HepG2 (cell line): ENCODE results near the gene MRPL54. TPM values are rescaled to one million over a fixed set of nuclear protein-coding genes. Genes with fewer than 3 reads are reported as not detected.

Experiments used
- ATAC-seq: fragments of 200-7000 bp; cut with Tn5 transposase; 3 replicates; pipeline ENCODE4 v1.9.1; 2020; ENCODE audit warnings: mild to moderate bottlenecking, moderate library complexity
- BruUV-seq: library from RNA; stranded (reverse); fragments of 400-500 nt; replicated peaks from 2 replicates; lab custom pipeline; 2021; lab: Mats Ljungman, UMichigan
- CTCF ChIA-PET: fragments of 300-600 bp; formaldehyde crosslinking; extraction: SDS; loops from one replicate; lab custom pipeline; 2021; ENCODE audit warnings: low total read pairs, inconsistent platforms, low intra/inter-chr PET ratio; lab: Yijun Ruan, JAX
- POLR2A ChIA-PET: fragments of 350-600 bp; sonication (Branson Sonifier 250); formaldehyde crosslinking; loops from one replicate; lab custom pipeline; 2020; ENCODE audit warnings: antibody characterized with exemption, inconsistent platforms; lab: Yijun Ruan, JAX
- DNase-seq: peaks from one replicate; pipeline ENCODE4 v3.0.0-alpha.2; 2015; ENCODE audit warnings: low spot score
- FAIRE-seq: peaks from 3 replicates; lab custom pipeline; 2011; peaks lifted over from hg19 to GRCh38; lab: Jason Lieb, UNC
- H2AFZ ChIP-seq: one replicate; pipeline ENCODE4 v1.6.1; 2011; ENCODE audit warnings: low read length, inconsistent platforms
- H3K27ac ChIP-seq: fragments of 300-600 bp; 3 replicates; pipeline ENCODE4 v1.8.0; 2011; ENCODE audit warnings: mixed run types, mild to moderate bottlenecking, mixed read lengths, low read length, inconsistent platforms; ENCODE audit not compliant: insufficient read depth; ENCODE audit errors: extremely low read length
- H3K27me3 ChIP-seq, 2 experiments: fragments of 200-600 bp in 1 of 2; 2 replicates in 1 of 2; 3 replicates in 1 of 2; pipeline versions ENCODE4 v1.6.0 to v1.8.0; 2011; ENCODE audit warnings: low read length in 2 of 2, mild to moderate bottlenecking in 2 of 2, moderate library complexity in 2 of 2, inconsistent platforms in 1 of 2; ENCODE audit not compliant: insufficient read depth in 2 of 2, control insufficient read depth in 1 of 2
- H3K36me3 ChIP-seq, 2 experiments: fragments of 200-600 bp in 1 of 2; replicated peaks in 1 of 2; 2 replicates in 1 of 2; 3 replicates in 1 of 2; pipeline versions ENCODE4 v1.5.1 to v1.8.0; 2011; ENCODE audit warnings: low read length in 2 of 2, inconsistent platforms in 1 of 2; ENCODE audit not compliant: insufficient read depth in 2 of 2, control insufficient read depth in 1 of 2
- H3K4me1 ChIP-seq: 2 replicates; pipeline ENCODE4 v1.5.1; 2012; ENCODE audit warnings: low read length, inconsistent platforms; ENCODE audit not compliant: insufficient read depth
- H3K4me2 ChIP-seq: 2 replicates; pipeline ENCODE4 v1.6.0; 2011; ENCODE audit warnings: low read depth, low read length, inconsistent platforms
- H3K4me3 ChIP-seq, 3 experiments: fragments of 200-600 bp in 1 of 3; sonication (generic), shearing (Covaris generic) in 1 of 3; replicated peaks in 1 of 3; 2 replicates each; pipeline ENCODE4 v1.5.1; 2011 to 2016; ENCODE audit warnings: low read length in 3 of 3, inconsistent platforms in 2 of 3, low read depth in 2 of 3, mild to moderate bottlenecking in 2 of 3, control low read depth in 1 of 3, mixed read lengths in 1 of 3; ENCODE audit not compliant: insufficient read depth in 1 of 3
- H3K79me2 ChIP-seq: one replicate; pipeline ENCODE4 v1.6.1; 2011; ENCODE audit warnings: low read length, inconsistent platforms; ENCODE audit not compliant: insufficient read depth
- H3K9ac ChIP-seq: 2 replicates; pipeline ENCODE4 v1.6.0; 2011; ENCODE audit warnings: mild to moderate bottlenecking, low read depth, low read length, inconsistent platforms; ENCODE audit not compliant: insufficient read depth
- H3K9me3 ChIP-seq: 2 replicates; pipeline ENCODE4 v1.5.1; 2012; ENCODE audit warnings: mild to moderate bottlenecking, low read length
- H4K20me1 ChIP-seq: 2 replicates; pipeline ENCODE4 v1.6.0; 2011; ENCODE audit warnings: inconsistent platforms, mild to moderate bottlenecking, low read length, moderate library complexity; ENCODE audit not compliant: insufficient read depth
- ATM ChIP-seq: fragments of 450-650 bp; IDR thresholded peaks from 2 replicates; pipeline ENCODE4 v1.7.1; 2017; ENCODE audit warnings: mild to moderate bottlenecking, borderline replicate concordance
- FOXO1 ChIP-seq: sonication (generic); formaldehyde crosslinking; IDR thresholded peaks from 2 replicates; pipeline ENCODE4 v1.4.0; 2020; ENCODE audit warnings: missing genetic modification reagents
- KDM4B ChIP-seq: sonication (generic); formaldehyde crosslinking; IDR thresholded peaks from 2 replicates; pipeline ENCODE4 v1.4.0; 2020; ENCODE audit warnings: missing genetic modification reagents
- KLF11 ChIP-seq: IDR thresholded peaks from 2 replicates; pipeline ENCODE4 v1.6.1; 2016; ENCODE audit warnings: missing compliant biosample characterization
- RELA ChIP-seq: sonication (generic); formaldehyde crosslinking; IDR thresholded peaks from 2 replicates; pipeline ENCODE4 v1.4.0; 2020; ENCODE audit warnings: missing genetic modification reagents
- SIX4 ChIP-seq: sonication (generic); formaldehyde crosslinking; IDR thresholded peaks from 2 replicates; pipeline ENCODE4 v1.4.0; 2020; ENCODE audit warnings: missing genetic modification reagents
- ZBTB21 ChIP-seq: sonication (generic); formaldehyde crosslinking; IDR thresholded peaks from 2 replicates; pipeline ENCODE4 v1.4.0; 2020; ENCODE audit warnings: missing genetic modification reagents
- ZKSCAN8 ChIP-seq: IDR thresholded peaks from 2 replicates; pipeline ENCODE4 v1.6.1; 2016; ENCODE audit warnings: borderline replicate concordance, missing genetic modification reagents, missing compliant biosample characterization
- ZMYM3 ChIP-seq: sonication (generic); formaldehyde crosslinking; IDR thresholded peaks from 2 replicates; pipeline ENCODE4 v1.5.1; 2020; ENCODE audit warnings: mild to moderate bottlenecking, missing genetic modification reagents
- ZNF432 ChIP-seq: sonication (generic); formaldehyde crosslinking; IDR thresholded peaks from 2 replicates; pipeline ENCODE4 v1.5.0; 2020; ENCODE audit warnings: missing genetic modification reagents, mild to moderate bottlenecking, borderline replicate concordance
- ZNF670 ChIP-seq: sonication (generic); formaldehyde crosslinking; IDR thresholded peaks from 2 replicates; pipeline ENCODE4 v1.8.0; 2022; ENCODE audit warnings: mild to moderate bottlenecking, missing genetic modification reagents, borderline replicate concordance
- WGBS: methylation state at CpG from one replicate; pipeline ENCODE4 v1.1.6; 2017; ENCODE audit warnings: low lambda C conversion rate; 5-methylcytosine and 5-hydroxymethylcytosine counted together
- in situ Hi-C: cut with HindIII; loops from 2 replicates; pipeline ENCODE4 v1.10.0; 2017; ENCODE audit warnings: low pct_unique_long_range_greater_than_20kb; ENCODE audit not compliant: extremely low pct_ligation_motif_present
- intact Hi-C: fragments of 100-400 bp; cut with micrococcal nuclease; formaldehyde crosslinking; loops from one replicate; pipeline ENCODE4 v1.10.0; 2022; ENCODE audit not compliant: unreplicated experiment
- polyA plus RNA-seq, 8 experiments: library from polyadenylated mRNA; depleted of rRNA in 3 of 8; stranded (reverse) in 7 of 8; unstranded in 1 of 8; fragments of >200 nt; fragmentation: Illumina TruSeq in 4 of 8; extraction: Trizol in 4 of 8; gene quantifications; 2 replicates each; pipeline versions ENCODE4 v1.2.1 to v1.2.3, GENCODE V29; 2011 to 2016; ENCODE audit warnings: low read depth in 4 of 8, missing spikeins in 1 of 8, mixed read lengths in 1 of 8; ENCODE audit not compliant: insufficient read depth in 1 of 8
- total RNA-seq, 5 experiments: library from RNA; depleted of rRNA; stranded (reverse); fragments of >200 nt; fragmentation: Illumina TruSeq; extraction: Trizol; gene quantifications; 2 replicates each; pipeline ENCODE4 v1.2.3, GENCODE V29; 2016; ENCODE audit warnings: low read depth in 1 of 5

MRPL54 gene
- total and polyA plus RNA-seq, 2 of the 13 experiments (the other 11 are each of a cell fraction or from before 2014, with no cell fraction given) = 36.8 to 66.9 TPM

DNA sequence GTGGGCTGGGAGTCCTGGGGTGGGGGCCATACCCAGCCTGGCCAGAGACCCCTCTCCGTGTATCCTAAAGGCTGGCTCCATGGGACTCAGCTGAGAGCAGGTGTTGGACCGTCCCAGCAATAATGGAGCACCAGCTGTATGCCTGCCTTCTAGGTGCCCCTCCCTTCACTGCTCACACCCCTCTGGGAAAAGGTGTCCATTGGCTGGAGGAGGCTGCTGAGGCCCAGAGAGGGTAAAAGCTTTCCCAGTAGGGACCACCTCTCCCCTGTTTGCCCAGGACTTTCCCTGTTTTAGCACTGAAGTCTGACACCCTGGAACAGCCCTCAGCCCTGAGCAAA is 12.9 kb downstream of the MRPL54 start:
- Histone ChIP-seq H3K27ac (no peak overlapping the region), H3K9ac (no peak overlapping the region), H3K36me3 (no peaks in the 10 kb centered on the region), H3K4me3 (no peak overlapping the region), H4K20me1 (no peaks in the 10 kb centered on the region), H3K27me3 (peaks cover 0 to 19% of the 10 kb centered on the region in 2 experiments; a peak in 3 of 5 replicates), H3K9me3 (no peaks in the 10 kb centered on the region), H2AFZ (no peak overlapping the region), H3K4me1 (no peaks in the 10 kb centered on the region), H3K79me2 (no peaks in the 10 kb centered on the region), H3K4me2 (no peak overlapping the region)
- ATAC-seq (no peak), DNase-seq (no peak), FAIRE-seq (no peak)
- ChIA-PET CTCF (no interaction called here), POLR2A (no interaction called here)
- 0% methylated on average over 2 of the region's 2 CpGs for WGBS
- no TSS peak for BruUV-seq
- intact Hi-C loops = no loop called here
- TF ChIP-seq ZKSCAN8 (CRISPR knock-in tag) = peak; percentile 37; the same call in 1 of the 2 replicates
- TF ChIP-seq SIX4 = no peak
- TF ChIP-seq ZMYM3 (CRISPR knock-in tag) = no peak
- TF ChIP-seq ZNF670 = no peak
- no peak for TF ChIP-seq RELA (CRISPR knock-in tag)
- in situ Hi-C loops = no loop called here

DNA sequence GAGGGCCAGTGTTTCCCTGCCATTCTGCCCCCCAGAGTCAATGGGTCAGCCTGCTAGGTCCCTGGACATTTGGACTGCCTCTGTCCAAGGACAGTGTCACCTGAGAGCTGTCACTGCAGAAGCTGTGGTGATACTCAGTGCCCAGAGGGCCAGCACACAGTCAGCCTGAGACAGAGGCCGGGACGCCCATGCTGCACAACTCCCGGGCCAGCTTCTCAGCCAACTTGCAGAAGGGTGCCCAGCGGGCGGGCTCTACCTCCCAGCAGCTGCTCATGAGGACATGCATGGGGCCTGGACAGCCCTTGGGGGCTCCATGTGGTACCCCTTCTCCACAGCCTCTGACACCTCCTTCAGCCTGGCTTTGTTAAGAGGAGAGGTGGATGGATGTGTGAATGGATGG is 13.3 kb downstream of the MRPL54 start:
- no peak overlapping the region for H3K4me3 ChIP-seq
- H3K27me3 ChIP-seq = peaks cover 0 to 19% of the 10 kb centered on the region in 2 experiments; a peak in 3 of 5 replicates
- H3K9ac ChIP-seq = no peak overlapping the region
- H3K27ac ChIP-seq = no peak overlapping the region
- ChIA-PET CTCF (no interaction called here), POLR2A (no interaction called here)
- H3K36me3 ChIP-seq = no peaks in the 10 kb centered on the region
- TF ChIP-seq KLF11 (CRISPR knock-in tag) (no peak), ATM (no peak), ZBTB21 (CRISPR knock-in tag) (no peak), KDM4B (CRISPR knock-in tag) (no peak), FOXO1 (CRISPR knock-in tag) (no peak), ZNF432 (CRISPR knock-in tag) (no peak)
- no TSS peak for BruUV-seq
- no peak for FAIRE-seq
- in situ Hi-C loops = no loop called here
- H3K9me3 ChIP-seq = peaks cover under 1% of the 10 kb centered on the region; the same call in 1 of the 2 replicates
- no peak for DNase-seq
- ATAC-seq = peak; percentile 19; the same call in 1 of the 3 replicates
- intact Hi-C loops = no loop called here
- WGBS = 27% methylated on average over 5 of the region's 5 CpGs
- no peak overlapping the region for H2AFZ ChIP-seq
- H3K79me2 ChIP-seq = no peaks in the 10 kb centered on the region
- no peak overlapping the region for H3K4me2 ChIP-seq
- H4K20me1 ChIP-seq = no peaks in the 10 kb centered on the region
- H3K4me1 ChIP-seq = no peaks in the 10 kb centered on the region
